ENCODE measurements around the gene CLIP4.
A peak's percentile ranks its signal among the peaks of the same experiment; 100 is the strongest.

CLIP4 gene

DNA sequence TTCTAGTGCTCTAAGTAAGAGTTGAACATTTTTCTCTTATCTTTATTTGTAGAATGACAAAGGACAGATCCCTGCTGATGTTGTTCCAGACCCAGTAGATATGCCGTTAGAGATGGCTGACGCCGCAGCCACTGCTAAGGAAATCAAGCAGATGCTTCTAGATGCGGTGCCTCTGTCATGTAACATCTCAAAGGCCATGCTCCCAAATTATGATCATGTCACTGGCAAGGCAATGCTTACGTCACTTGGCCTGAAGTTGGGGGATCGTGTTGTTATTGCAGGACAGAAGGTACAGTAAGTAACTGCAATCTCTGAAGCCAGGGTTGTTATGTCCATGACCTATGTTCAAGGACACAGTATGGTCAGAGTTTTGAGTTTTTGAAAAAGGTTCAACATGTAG lies 28.4 kb downstream of the CLIP4 start:
- DNase-seq, result no peak

DNA sequence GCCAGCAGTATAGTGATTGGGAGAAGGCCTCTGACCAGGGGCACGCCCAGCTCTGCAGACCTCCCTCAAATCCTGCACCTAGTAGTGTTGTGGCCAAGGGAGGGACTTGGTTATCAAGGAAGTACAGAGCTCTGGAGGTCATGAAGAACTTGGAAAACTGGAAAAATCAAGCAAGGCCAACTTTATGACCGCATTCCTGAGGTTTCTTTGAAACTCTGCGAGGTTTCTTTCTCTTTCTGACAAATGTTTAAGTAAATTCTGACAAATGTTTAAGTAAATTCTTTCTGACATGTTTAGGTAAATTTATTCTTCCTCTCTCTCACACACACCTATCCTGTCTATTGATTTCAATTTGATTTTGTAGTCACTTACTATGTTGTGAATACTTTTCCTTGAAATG lies 31.0 kb downstream of the CLIP4 start:
- no peak for DNase-seq

GRCh38 chr2:29147963-29148362 lies 32.7 kb downstream of the CLIP4 start:
- DNase-seq, result no peak

- no peak for DNase-seq
These were observed 39.4 kb downstream of the CLIP4 start for GRCh38 chr2:29154610-29155009.

DNA sequence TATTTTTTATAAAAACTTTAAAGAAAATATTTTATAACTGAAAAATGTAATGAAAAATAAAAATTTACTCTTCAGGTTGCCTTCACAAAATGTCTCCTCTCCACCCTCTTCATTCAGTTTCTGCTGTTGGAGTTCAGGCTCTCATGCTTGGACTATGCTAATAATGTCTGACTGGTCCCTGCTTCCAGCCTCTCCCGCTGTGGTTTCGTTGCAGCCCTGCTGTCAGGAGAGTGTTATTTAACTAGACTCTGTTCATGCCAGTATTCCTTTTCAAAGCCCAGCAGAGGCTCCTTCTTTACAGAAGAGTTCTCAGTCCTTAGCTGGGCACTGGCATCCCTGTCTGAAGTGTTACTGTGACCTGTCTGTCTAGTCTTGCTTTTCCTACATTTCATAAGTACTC lies 40.4 kb downstream of the CLIP4 start:
- DNase-seq, result peak; percentile 42

- DNase-seq, result no peak
These were observed 41.9 kb downstream of the CLIP4 start for GRCh38 chr2:29157131-29157530.

DNA sequence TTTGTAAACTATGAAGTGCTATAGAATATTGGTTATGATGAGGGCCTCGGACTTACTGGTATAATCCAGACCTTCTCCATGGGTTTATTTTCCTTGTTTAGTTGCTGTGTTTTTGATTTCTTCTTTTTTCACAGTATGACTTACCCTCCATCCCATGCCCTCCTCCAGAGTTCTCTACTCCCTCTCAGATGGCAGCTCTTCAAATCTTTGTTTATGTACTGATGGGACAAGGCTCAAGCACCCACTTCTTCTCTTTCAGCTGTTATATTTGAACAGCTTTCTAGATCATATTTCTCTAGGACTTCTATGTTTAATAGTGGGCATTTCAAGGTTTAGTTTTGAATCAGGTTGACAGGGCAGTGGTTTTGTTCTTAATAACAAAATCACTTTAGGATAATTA lies 43.9 kb downstream of the CLIP4 start:
- no peak for DNase-seq

- DNase-seq, result no peak
These were observed 45.0 kb downstream of the CLIP4 start for GRCh38 chr2:29160184-29160583.

- DNase-seq, result no peak
These were observed 47.2 kb downstream of the CLIP4 start for GRCh38 chr2:29162204-29162928.

- DNase-seq, result no peak
These were observed 49.1 kb downstream of the CLIP4 start for GRCh38 chr2:29164091-29164846.

DNA sequence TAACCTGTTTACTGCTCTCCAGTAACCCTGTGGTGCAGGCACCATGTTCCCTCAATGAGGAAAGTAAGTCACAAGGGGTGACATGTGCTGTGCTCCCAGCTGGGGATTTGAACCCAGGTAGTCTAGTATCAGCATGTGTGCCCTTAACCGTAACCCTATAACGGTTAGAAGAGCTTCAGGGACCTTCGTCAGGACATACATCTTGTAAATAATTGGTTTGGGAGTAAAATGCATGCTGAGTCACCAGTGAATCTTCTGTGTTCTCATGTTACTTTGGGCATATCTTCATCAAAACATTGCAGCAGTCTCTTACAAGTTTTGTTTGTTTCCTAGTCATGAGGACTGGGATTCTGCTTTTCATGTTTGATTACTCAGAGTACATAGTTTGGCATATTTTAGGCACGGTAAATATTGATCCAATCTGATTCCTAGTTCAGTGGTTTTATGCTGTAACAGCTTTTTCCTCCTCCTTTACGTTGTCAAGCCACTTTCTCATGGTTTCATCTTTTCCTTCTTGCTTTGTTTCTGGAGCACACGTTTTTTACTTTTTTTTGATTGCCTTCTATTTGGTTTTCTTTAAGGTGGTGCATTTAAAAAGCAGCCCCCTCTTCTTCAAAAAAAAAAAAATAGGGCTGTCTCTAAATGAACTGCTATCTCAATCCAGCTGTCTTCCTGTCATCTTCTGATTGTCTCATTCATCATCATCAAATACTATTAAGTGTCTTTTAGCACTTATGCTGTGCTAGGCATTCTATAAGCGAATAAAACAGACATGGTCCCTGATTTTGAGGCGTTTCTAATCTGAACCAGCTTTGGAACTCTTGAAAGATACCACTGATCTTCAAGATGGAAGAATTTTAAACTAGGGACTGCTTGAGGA lies 50.4 kb downstream of the CLIP4 start:
- DNase-seq, result no peak

DNA sequence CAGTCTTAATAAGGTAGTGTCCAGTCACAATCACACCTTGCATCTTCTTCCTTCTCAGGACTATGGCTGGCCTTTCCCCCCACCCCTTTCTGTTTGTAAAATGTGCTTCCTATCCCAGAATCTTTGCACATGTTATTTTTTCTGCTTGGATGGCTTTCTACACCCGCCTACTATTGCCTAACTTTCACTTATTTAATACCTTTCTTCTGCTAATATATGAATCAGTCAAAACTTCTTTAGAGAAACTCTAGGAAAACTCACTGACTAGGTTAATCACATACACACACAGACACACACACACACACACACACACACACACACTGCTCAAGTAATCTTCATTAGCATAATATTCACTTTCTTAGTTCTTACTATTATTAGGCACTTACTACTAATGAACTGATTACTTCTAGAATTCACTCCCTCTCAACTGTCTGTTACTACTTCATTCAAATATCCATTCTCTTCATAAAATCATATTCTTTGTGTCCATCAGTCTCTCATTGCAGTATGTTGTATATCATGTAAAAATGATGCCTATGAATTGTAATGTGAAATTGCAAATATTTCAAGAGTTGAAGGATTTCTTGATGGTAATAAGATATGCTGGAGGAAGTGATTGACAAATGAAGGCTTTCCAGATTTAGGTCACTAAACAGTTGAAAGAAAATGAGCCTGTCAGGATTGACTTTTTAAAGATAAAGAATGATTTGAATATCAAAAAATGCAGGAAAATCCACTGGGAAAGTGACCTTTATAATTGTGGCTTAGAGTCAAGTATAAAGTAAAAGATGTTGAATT lies 51.2 kb downstream of the CLIP4 start:
- DNase-seq, result no peak

DNA sequence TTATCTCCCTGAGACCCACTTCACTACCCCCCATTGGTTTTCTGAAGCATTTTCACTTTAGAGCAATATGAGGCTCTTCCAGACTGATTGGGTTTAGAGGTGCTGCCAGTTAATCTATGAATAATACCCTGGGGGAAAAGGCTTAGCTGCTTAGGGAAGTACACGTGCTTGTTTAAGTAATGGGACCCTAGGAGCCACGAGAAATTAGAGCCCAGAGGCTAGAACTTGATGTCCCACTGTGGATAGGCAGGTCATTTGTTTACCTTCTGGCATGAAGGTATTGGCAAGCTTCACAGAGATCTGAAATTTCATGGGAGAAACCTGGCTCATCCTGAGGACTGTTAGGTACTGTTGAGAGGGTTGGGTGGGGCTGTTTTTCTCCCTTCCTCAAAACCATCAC lies 59.7 kb downstream of the CLIP4 start:
- DNase-seq, result no peak

DNA sequence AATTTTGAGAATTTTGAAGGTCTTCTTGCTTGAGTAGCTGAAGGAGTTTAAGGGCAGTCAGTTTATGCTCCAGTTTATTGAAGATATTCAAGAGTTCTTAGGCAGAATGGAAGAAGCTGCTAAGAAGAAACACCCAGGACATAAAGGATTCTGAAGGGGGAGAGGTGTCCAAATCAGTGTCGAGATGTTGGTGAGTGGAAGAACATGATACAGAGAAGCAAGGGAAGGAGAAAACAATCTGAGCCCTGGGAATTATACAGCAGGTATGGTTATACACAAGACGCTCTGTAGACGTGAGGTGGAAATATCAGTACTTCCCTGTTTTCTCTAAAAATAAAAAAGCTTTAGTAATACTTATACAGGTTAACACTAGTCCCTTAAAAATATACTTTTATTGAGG lies 60.1 kb downstream of the CLIP4 start:
- no peak for DNase-seq

DNA sequence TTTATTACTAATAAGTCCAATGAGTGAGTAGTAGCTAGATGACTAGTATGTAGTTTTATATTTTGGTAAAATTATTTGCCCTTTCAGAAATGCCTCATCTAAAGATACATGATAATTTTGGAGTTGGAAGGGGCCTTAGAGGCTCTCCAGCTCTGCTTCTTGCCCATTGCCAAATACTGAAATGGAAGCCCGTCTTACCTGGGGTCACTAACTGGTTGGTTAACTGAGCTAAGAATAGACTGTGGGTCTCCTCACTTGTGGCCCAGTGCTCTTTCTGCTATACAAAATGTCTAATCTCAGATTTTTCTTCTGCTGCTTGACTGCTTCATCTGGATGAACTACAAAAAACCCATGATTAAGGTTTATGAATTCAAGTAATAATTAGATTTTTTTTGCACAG lies 67.1 kb downstream of the CLIP4 start:
- no peak for DNase-seq

DNA sequence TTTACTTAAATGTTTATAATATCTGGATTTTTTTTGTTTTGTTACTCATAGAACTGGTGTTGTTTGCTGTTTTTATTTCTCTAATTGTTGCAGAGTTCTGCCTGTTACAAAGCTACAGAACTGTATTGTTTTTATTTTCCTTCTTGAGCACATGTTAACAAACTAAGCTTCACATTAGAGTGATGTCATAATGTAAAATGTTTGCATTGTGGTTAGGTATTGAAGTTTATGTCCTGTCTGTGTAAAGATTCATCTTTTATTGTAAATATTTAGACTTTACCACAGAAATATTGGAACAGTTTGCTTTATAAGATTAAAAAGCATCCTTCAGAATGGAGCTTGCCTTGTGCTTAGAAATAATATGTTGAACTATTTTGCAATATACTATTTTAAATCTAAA lies 67.7 kb downstream of the CLIP4 start:
- no peak for DNase-seq

DNA sequence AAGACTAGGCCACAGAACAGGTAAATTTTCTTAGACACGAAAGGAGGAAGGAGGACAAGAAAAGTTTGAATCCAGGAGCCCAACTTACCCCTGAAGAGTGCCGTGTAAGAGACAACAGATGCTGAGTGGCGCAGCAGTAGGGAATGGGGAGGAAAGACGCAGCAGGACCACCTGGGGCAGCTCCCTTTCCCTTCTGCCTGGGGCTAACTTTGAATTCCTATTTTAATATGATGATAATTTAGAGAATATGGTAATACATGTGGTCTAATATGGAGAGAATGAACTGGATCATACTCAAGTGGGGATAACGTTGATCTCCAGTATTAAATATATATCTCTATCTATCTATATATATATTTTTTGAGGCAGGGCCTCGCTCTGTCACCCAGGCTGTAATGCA lies 69.3 kb downstream of the CLIP4 start:
- DNase-seq, result no peak

DNA sequence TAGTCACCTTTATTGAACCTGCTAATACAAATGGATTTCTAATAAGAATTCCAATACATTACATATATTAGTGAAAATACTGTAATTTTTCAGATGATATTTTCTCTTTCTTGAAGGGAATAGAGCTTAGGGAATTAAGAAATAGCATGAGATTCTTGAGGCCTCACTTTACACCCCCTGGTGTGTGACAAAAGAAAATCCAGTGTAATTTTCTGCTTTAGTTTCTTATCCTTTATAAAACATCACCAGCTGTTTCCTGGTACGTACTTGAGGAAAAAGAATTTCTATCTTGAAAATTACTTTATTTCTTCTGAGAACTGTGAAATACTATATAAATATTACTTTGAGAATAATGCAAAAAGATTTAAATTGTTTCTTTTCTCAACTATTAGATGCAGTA lies 71.6 kb downstream of the CLIP4 start:
- no peak for DNase-seq

- DNase-seq, result no peak
These were observed 72.7 kb downstream of the CLIP4 start for GRCh38 chr2:29187926-29188325.

DNA sequence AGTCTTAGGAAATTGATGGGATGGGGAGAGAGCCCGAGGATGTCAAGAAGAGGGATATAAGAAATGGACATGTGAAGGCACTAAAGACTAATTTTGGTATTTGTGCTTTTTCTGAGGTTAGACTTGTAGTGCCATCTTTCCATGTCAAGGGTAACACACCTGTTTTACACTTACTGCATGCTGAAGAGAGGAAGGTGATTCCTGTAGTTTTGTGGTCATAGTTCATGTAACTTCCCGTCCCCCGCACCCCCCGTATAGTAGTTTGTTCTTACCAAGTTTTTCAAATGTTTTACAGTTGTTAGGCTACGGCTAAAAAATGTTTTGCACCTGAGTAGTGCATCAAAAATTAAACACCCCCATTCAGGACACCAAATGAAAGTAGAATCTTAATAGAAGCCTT lies 73.8 kb downstream of the CLIP4 start:
- DNase-seq, result no peak

GRCh38 chr2:29191817-29192216 lies 76.6 kb downstream of the CLIP4 start:
- DNase-seq, result no peak

GRCh38 chr2:29192526-29192925 lies 77.3 kb downstream of the CLIP4 start:
- DNase-seq, result no peak

GRCh38 chr2:29193111-29193510 lies 77.9 kb downstream of the CLIP4 start:
- no peak for DNase-seq

All from retina (tissue), 1 donor.